Common myeloid progenitor, CD34-positive (primary cell): ENCODE data around the gene RTRAF.

ENCODE experiments used
- CTCF ChIA-PET: fragments of 350-600 bp; sonication (Branson Sonifier 250); formaldehyde crosslinking; loops from one replicate; lab custom pipeline; 2021; ENCODE audit warnings: antibody characterized with exemption; lab: Charles Lee
- POLR2A ChIA-PET: fragments of 350-600 bp; sonication (Branson Sonifier 250); formaldehyde crosslinking; loops from one replicate; lab custom pipeline; 2021; ENCODE audit warnings: antibody characterized with exemption; lab: Charles Lee
- DNase-seq, 3 donors: peaks; one replicate each; pipeline versions ENCODE4 v3.0.0 to v3.0.0-alpha.2; 2013
- H3K27ac ChIP-seq, 2 experiments: 1 replicate in 1 of 2; 2 replicates in 1 of 2; pipeline ENCODE4 v1.7.0; 2013; ENCODE audit warnings: inconsistent platforms in 2 of 2, low read length in 2 of 2, mild to moderate bottlenecking in 2 of 2, low read depth in 1 of 2, moderate library complexity in 1 of 2; ENCODE audit not compliant: severe bottlenecking in 2 of 2, insufficient read depth in 1 of 2, poor library complexity in 1 of 2
- H3K27me3 ChIP-seq, 5 experiments: replicated peaks in 2 of 5; 1 replicate in 3 of 5; 2 replicates in 2 of 5; pipeline versions ENCODE4 v1.6.1 to v1.7.0; 2013; ENCODE audit warnings: low read length in 4 of 5, mild to moderate bottlenecking in 2 of 5, moderate library complexity in 2 of 5, inconsistent platforms in 1 of 5; ENCODE audit not compliant: insufficient read depth in 5 of 5, control insufficient read depth in 4 of 5
- H3K36me3 ChIP-seq, 4 experiments: 1 replicate in 2 of 4; 2 replicates in 2 of 4; pipeline versions ENCODE4 v1.6.1 to v1.7.0; 2013; ENCODE audit warnings: low read length in 3 of 4, control low read depth in 1 of 4, mild to moderate bottlenecking in 1 of 4; ENCODE audit not compliant: control insufficient read depth in 4 of 4, insufficient read depth in 4 of 4
- H3K4me1 ChIP-seq, 4 experiments: 1 replicate in 3 of 4; 2 replicates in 1 of 4; pipeline versions ENCODE4 v1.6.1 to v1.7.1; 2013; ENCODE audit warnings: low read length in 3 of 4, mild to moderate bottlenecking in 3 of 4, control low read depth in 1 of 4, inconsistent platforms in 1 of 4, moderate library complexity in 1 of 4; ENCODE audit not compliant: control insufficient read depth in 4 of 4, insufficient read depth in 4 of 4; ENCODE audit errors: control extremely low read depth in 1 of 4
- H3K4me3 ChIP-seq, 7 experiments: 1 replicate in 4 of 7; 2 replicates in 3 of 7; pipeline versions ENCODE4 v1.5.1 to v1.7.0; 2013; ENCODE audit warnings: mild to moderate bottlenecking in 7 of 7, low read length in 6 of 7, moderate library complexity in 6 of 7, inconsistent platforms in 2 of 7, low read depth in 2 of 7, control low read depth in 1 of 7; ENCODE audit not compliant: insufficient read depth in 4 of 7, control insufficient read depth in 1 of 7; ENCODE audit errors: extremely low read depth in 1 of 7
- H3K9me3 ChIP-seq, 5 experiments: 1 replicate in 4 of 5; 2 replicates in 1 of 5; pipeline versions ENCODE4 v1.6.1 to v1.7.1; 2013; ENCODE audit warnings: low read length in 4 of 5, mild to moderate bottlenecking in 2 of 5, inconsistent platforms in 1 of 5, low read depth in 1 of 5, moderate library complexity in 1 of 5; ENCODE audit not compliant: control insufficient read depth in 4 of 5, insufficient read depth in 2 of 5; ENCODE audit errors: control extremely low read depth in 1 of 5
- WGBS: methylation state at CpG from one replicate; pipeline ENCODE4 v1.1.5; 2013; ENCODE audit not compliant: insufficient coverage; 5-methylcytosine and 5-hydroxymethylcytosine counted together

RTRAF gene

GRCh38 chr14:52059649-52060048, 70.3 kb downstream of the RTRAF start:
- no peaks in the 10 kb centered on the region for H3K9me3 ChIP-seq
- no peak overlapping the region for H3K4me3 ChIP-seq
- peaks cover 0 to 7% (median 3%) of the 10 kb centered on the region in 4 experiments for H3K4me1 ChIP-seq
- no peaks in the 10 kb centered on the region for H3K36me3 ChIP-seq
- ChIA-PET POLR2A (no interaction called here), CTCF (interaction anchor here (1.4 to 2.9 kb wide), 2 partner anchors 9 to 16 kb away, joined by 5 to 13 read pairs; partner anchors contain the start of gene NID2)
- H3K27me3 ChIP-seq = peaks cover 0 to 2% (median 0%) of the 10 kb centered on the region in 5 experiments
- DNase-seq = no peak
- no peak overlapping the region for H3K27ac ChIP-seq

- H3K27me3 ChIP-seq = peaks cover 0 to 2% (median 0%) of the 10 kb centered on the region in 5 experiments
- DNase-seq = peak in 1 of 3 donors; percentile 52
- no peaks in the 10 kb centered on the region for H3K36me3 ChIP-seq
- CTCF ChIA-PET = interaction anchor here (2.9 kb wide), 1 partner anchor 17 kb away, joined by 13 read pairs; no protein-coding TSS in a partner anchor
- H3K9me3 ChIP-seq = no peaks in the 10 kb centered on the region
- H3K4me3 ChIP-seq = no peak overlapping the region
- POLR2A ChIA-PET = no interaction called here
- WGBS = 74% methylated on average over 3 of the region's 6 CpGs
- no peak overlapping the region for H3K27ac ChIP-seq
- peaks cover 0 to 7% (median 3%) of the 10 kb centered on the region in 4 experiments for H3K4me1 ChIP-seq
Measured at GRCh38 chr14:52060080-52060479, 70.7 kb downstream of the RTRAF start.
